ENCODE data around the gene VGF.
A peak's percentile ranks its signal among the peaks of the same experiment; 100 is the strongest.
"Not testable (repeated sequence)": the region's sequence is repeated elsewhere in the genome, so short reads cannot be mapped to it uniquely, and the experiment has no call there.

VGF gene

GRCh38 chr7:101138213-101138870 is 27.0 kb downstream of the VGF start:
- H3K27ac ChIP-seq (ENCODE audit: low read depth, low read length) = no peak overlapping the region
- no peaks in the 10 kb centered on the region for H3K9me3 ChIP-seq (ENCODE audit: control insufficient read depth in 1 of 2, low read length in 2 of 2)
- peak overlapping the region in 1 of 2 donors; percentile 47 for H3K4me3 ChIP-seq (ENCODE audit: low read depth in 1 of 2, low read length in 2 of 2)
- H3K27me3 ChIP-seq (ENCODE audit: control insufficient read depth in 1 of 2, insufficient read depth in 2 of 2, low read length in 2 of 2) = no peaks in the 10 kb centered on the region
- H3K9ac ChIP-seq (ENCODE audit: low read depth in 1 of 2, low read length in 2 of 2) = peak overlapping the region in 1 of 2 donors; percentile 29
- no peaks in the 10 kb centered on the region for H3K36me3 ChIP-seq (ENCODE audit: control insufficient read depth in 1 of 2, insufficient read depth in 2 of 2, low read length in 2 of 2)
- peaks cover 9 to 10% of the 10 kb centered on the region in 2 donors for H3K4me1 ChIP-seq (ENCODE audit: control insufficient read depth in 1 of 2, insufficient read depth in 2 of 2, low read length in 2 of 2)

GRCh38 chr7:101137651-101138212 is 27.6 kb downstream of the VGF start:
- peak overlapping the region; percentile 22 to 29 for H3K9ac ChIP-seq (ENCODE audit: low read depth in 1 of 2, low read length in 2 of 2)
- no peaks in the 10 kb centered on the region for H3K9me3 ChIP-seq (ENCODE audit: control insufficient read depth in 1 of 2, low read length in 2 of 2)
- H3K36me3 ChIP-seq (ENCODE audit: control insufficient read depth in 1 of 2, insufficient read depth in 2 of 2, low read length in 2 of 2) = no peaks in the 10 kb centered on the region
- H3K4me1 ChIP-seq (ENCODE audit: control insufficient read depth in 1 of 2, insufficient read depth in 2 of 2, low read length in 2 of 2) = peaks cover 9 to 10% of the 10 kb centered on the region in 2 donors
- peak overlapping the region; percentile 39 for H3K27ac ChIP-seq (ENCODE audit: low read depth, low read length)
- H3K27me3 ChIP-seq (ENCODE audit: control insufficient read depth in 1 of 2, insufficient read depth in 2 of 2, low read length in 2 of 2) = no peaks in the 10 kb centered on the region
- peak overlapping the region in 1 of 2 donors; percentile 35 for H3K4me3 ChIP-seq (ENCODE audit: low read depth in 1 of 2, low read length in 2 of 2)

- Histone ChIP-seq H3K27me3 (ENCODE audit: control insufficient read depth in 1 of 2, insufficient read depth in 2 of 2, low read length in 2 of 2) (no peaks in the 10 kb centered on the region), H3K36me3 (ENCODE audit: control insufficient read depth in 1 of 2, insufficient read depth in 2 of 2, low read length in 2 of 2) (no peaks in the 10 kb centered on the region)
Measured at GRCh38 chr7:101134399-101134980, 30.9 kb downstream of the VGF start.

GRCh38 chr7:101133621-101134398 is 31.6 kb downstream of the VGF start:
- no peak overlapping the region for H3K4me3 ChIP-seq (ENCODE audit: low read depth in 1 of 2, low read length in 2 of 2)
- H3K4me1 ChIP-seq (ENCODE audit: control insufficient read depth in 1 of 2, insufficient read depth in 2 of 2, low read length in 2 of 2) = peaks cover 9 to 10% of the 10 kb centered on the region in 2 donors
- no peaks in the 10 kb centered on the region for H3K27me3 ChIP-seq (ENCODE audit: control insufficient read depth in 1 of 2, insufficient read depth in 2 of 2, low read length in 2 of 2)
- H3K27ac ChIP-seq (ENCODE audit: low read depth, low read length) = no peak overlapping the region
- no peaks in the 10 kb centered on the region for H3K36me3 ChIP-seq (ENCODE audit: control insufficient read depth in 1 of 2, insufficient read depth in 2 of 2, low read length in 2 of 2)
- no peaks in the 10 kb centered on the region for H3K9me3 ChIP-seq (ENCODE audit: control insufficient read depth in 1 of 2, low read length in 2 of 2)
- H3K9ac ChIP-seq (ENCODE audit: low read depth in 1 of 2, low read length in 2 of 2) = no peak overlapping the region

More at GRCh38 chr7:101134399-101134980, 30.9 kb downstream of the VGF start:
- Histone ChIP-seq H3K4me1 (ENCODE audit: control insufficient read depth in 1 of 2, insufficient read depth in 2 of 2, low read length in 2 of 2) (peaks cover 9 to 10% of the 10 kb centered on the region in 2 donors), H3K9ac (ENCODE audit: low read depth in 1 of 2, low read length in 2 of 2) (no peak overlapping the region), H3K4me3 (ENCODE audit: low read depth in 1 of 2, low read length in 2 of 2) (no peak overlapping the region), H3K27ac (ENCODE audit: low read depth, low read length) (no peak overlapping the region), H3K9me3 (ENCODE audit: control insufficient read depth in 1 of 2, low read length in 2 of 2) (no peaks in the 10 kb centered on the region)

- H3K9ac ChIP-seq (ENCODE audit: low read depth in 1 of 2, low read length in 2 of 2); H3K4me3 ChIP-seq (ENCODE audit: low read depth in 1 of 2, low read length in 2 of 2); H3K27me3 ChIP-seq (ENCODE audit: control insufficient read depth in 1 of 2, insufficient read depth in 2 of 2, low read length in 2 of 2); H3K4me1 ChIP-seq (ENCODE audit: control insufficient read depth in 1 of 2, insufficient read depth in 2 of 2, low read length in 2 of 2); H3K27ac ChIP-seq (ENCODE audit: low read depth, low read length); H3K9me3 ChIP-seq (ENCODE audit: control insufficient read depth in 1 of 2, low read length in 2 of 2); H3K36me3 ChIP-seq (ENCODE audit: control insufficient read depth in 1 of 2, insufficient read depth in 2 of 2, low read length in 2 of 2): not testable (repeated sequence)
Measured at GRCh38 chr7:101132626-101133600, 32.5 kb downstream of the VGF start.

GRCh38 chr7:101129603-101130117 is 35.7 kb downstream of the VGF start:
- H3K36me3 ChIP-seq (ENCODE audit: control insufficient read depth in 1 of 2, insufficient read depth in 2 of 2, low read length in 2 of 2) = no peaks in the 10 kb centered on the region
- peaks cover 5 to 12% of the 10 kb centered on the region in 2 donors for H3K27me3 ChIP-seq (ENCODE audit: control insufficient read depth in 1 of 2, insufficient read depth in 2 of 2, low read length in 2 of 2)

GRCh38 chr7:101128040-101128834 is 37.1 kb downstream of the VGF start:
- H3K27ac ChIP-seq (ENCODE audit: low read depth, low read length) = no peak overlapping the region
- H3K4me1 ChIP-seq (ENCODE audit: control insufficient read depth in 1 of 2, insufficient read depth in 2 of 2, low read length in 2 of 2) = peaks cover 13 to 15% of the 10 kb centered on the region in 2 donors
- peaks cover 5 to 12% of the 10 kb centered on the region in 2 donors for H3K27me3 ChIP-seq (ENCODE audit: control insufficient read depth in 1 of 2, insufficient read depth in 2 of 2, low read length in 2 of 2)
- H3K4me3 ChIP-seq (ENCODE audit: low read depth in 1 of 2, low read length in 2 of 2) = peak overlapping the region in 1 of 2 donors; percentile 22
- no peaks in the 10 kb centered on the region for H3K36me3 ChIP-seq (ENCODE audit: control insufficient read depth in 1 of 2, insufficient read depth in 2 of 2, low read length in 2 of 2)
- no peak overlapping the region for H3K9ac ChIP-seq (ENCODE audit: low read depth in 1 of 2, low read length in 2 of 2)
- no peaks in the 10 kb centered on the region for H3K9me3 ChIP-seq (ENCODE audit: control insufficient read depth in 1 of 2, low read length in 2 of 2)

More at GRCh38 chr7:101129603-101130117, 35.7 kb downstream of the VGF start:
- H3K4me1 ChIP-seq (ENCODE audit: control insufficient read depth in 1 of 2, insufficient read depth in 2 of 2, low read length in 2 of 2) = peaks cover 13 to 15% of the 10 kb centered on the region in 2 donors
- no peak overlapping the region for H3K9ac ChIP-seq (ENCODE audit: low read depth in 1 of 2, low read length in 2 of 2)
- no peaks in the 10 kb centered on the region for H3K9me3 ChIP-seq (ENCODE audit: control insufficient read depth in 1 of 2, low read length in 2 of 2)
- H3K27ac ChIP-seq (ENCODE audit: low read depth, low read length) = no peak overlapping the region
- H3K4me3 ChIP-seq (ENCODE audit: low read depth in 1 of 2, low read length in 2 of 2) = no peak overlapping the region

GRCh38 chr7:101127460-101128039 is 37.8 kb downstream of the VGF start:
- H3K27me3 ChIP-seq (ENCODE audit: control insufficient read depth in 1 of 2, insufficient read depth in 2 of 2, low read length in 2 of 2) = peaks cover 5 to 12% of the 10 kb centered on the region in 2 donors
- no peak overlapping the region for H3K27ac ChIP-seq (ENCODE audit: low read depth, low read length)
- H3K9ac ChIP-seq (ENCODE audit: low read depth in 1 of 2, low read length in 2 of 2) = peak overlapping the region; percentile 4 to 17
- H3K36me3 ChIP-seq (ENCODE audit: control insufficient read depth in 1 of 2, insufficient read depth in 2 of 2, low read length in 2 of 2) = no peaks in the 10 kb centered on the region
- H3K4me3 ChIP-seq (ENCODE audit: low read depth in 1 of 2, low read length in 2 of 2) = peak overlapping the region; percentile 42 to 46
- peaks cover 15 to 19% of the 10 kb centered on the region in 2 donors for H3K4me1 ChIP-seq (ENCODE audit: control insufficient read depth in 1 of 2, insufficient read depth in 2 of 2, low read length in 2 of 2)
- no peaks in the 10 kb centered on the region for H3K9me3 ChIP-seq (ENCODE audit: control insufficient read depth in 1 of 2, low read length in 2 of 2)
